ENCODE data around the gene LRRC30.
"Not testable (repeated sequence)": the region's sequence is repeated elsewhere in the genome, so short reads cannot be mapped to it uniquely, and the experiment has no call there.

- TF ChIP-seq, protein P1, sequence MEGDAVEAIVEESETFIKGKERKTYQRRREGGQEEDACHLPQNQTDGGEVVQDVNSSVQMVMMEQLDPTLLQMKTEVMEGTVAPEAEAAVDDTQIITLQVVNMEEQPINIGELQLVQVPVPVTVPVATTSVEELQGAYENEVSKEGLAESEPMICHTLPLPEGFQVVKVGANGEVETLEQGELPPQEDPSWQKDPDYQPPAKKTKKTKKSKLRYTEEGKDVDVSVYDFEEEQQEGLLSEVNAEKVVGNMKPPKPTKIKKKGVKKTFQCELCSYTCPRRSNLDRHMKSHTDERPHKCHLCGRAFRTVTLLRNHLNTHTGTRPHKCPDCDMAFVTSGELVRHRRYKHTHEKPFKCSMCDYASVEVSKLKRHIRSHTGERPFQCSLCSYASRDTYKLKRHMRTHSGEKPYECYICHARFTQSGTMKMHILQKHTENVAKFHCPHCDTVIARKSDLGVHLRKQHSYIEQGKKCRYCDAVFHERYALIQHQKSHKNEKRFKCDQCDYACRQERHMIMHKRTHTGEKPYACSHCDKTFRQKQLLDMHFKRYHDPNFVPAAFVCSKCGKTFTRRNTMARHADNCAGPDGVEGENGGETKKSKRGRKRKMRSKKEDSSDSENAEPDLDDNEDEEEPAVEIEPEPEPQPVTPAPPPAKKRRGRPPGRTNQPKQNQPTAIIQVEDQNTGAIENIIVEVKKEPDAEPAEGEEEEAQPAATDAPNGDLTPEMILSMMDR (IDR thresholded peaks at IDR 0.05; ENCODE audit: low read length): not testable (repeated sequence)
- TF ChIP-seq EZH2 (IDR thresholded peaks at IDR 0.05; ENCODE audit: borderline replicate concordance, low read length): not testable (repeated sequence)
These were observed 27.3 kb upstream of the LRRC30 start for GRCh38 chr18:7203601-7204000.

Measured in OCI-LY1 (cell line).